Stomach (tissue), 9 donors: ENCODE measurements around the gene CUX1. TPM values are rescaled to one million over a fixed set of nuclear protein-coding genes. Genes with fewer than 3 reads are reported as not detected.

ENCODE experiments used
- DNase-seq, 2 donors: peaks; one replicate each; pipeline versions ENCODE4 v3.0.0 to v3.0.0-alpha.2; 2013 to 2019
- H3K27ac ChIP-seq, 5 donors: fragments of 200-600 bp in 4 of 5; sonication (generic) in 4 of 5; one replicate each; pipeline ENCODE4 v1.5.1; 2013 to 2019; ENCODE audit warnings: mild to moderate bottlenecking in 1 of 5, moderate library complexity in 1 of 5
- H3K27me3 ChIP-seq, 3 donors: fragments of 200-600 bp; sonication (generic); one replicate each; pipeline ENCODE4 v1.5.1; 2017 to 2019; ENCODE audit warnings: mixed run types in 1 of 3
- H3K36me3 ChIP-seq, 4 donors: fragments of 200-600 bp; sonication (generic); 1 replicate in 3 of 4; 2 replicates in 1 of 4; pipeline ENCODE4 v1.5.1; 2016 to 2019
- H3K4me1 ChIP-seq, 4 donors: fragments of 200-600 bp; sonication (generic); one replicate each; pipeline ENCODE4 v1.5.1; 2016 to 2019
- H3K4me3 ChIP-seq, 4 donors: fragments of 200-600 bp; sonication (generic) in 3 of 4; one replicate each; pipeline ENCODE4 v1.5.1; 2016 to 2019; ENCODE audit warnings: mild to moderate bottlenecking in 1 of 4
- H3K9me3 ChIP-seq, 4 donors: fragments of 200-600 bp; sonication (generic); one replicate each; pipeline ENCODE4 v1.5.1; 2016 to 2019
- EP300 ChIP-seq: sonication (generic); formaldehyde crosslinking; IDR thresholded peaks from one replicate; pipeline ENCODE4 v1.6.1; 2017; ENCODE audit warnings: antibody characterized with exemption
- POLR2A ChIP-seq, 4 donors: fragments of 450-650 bp; IDR thresholded peaks; one replicate each; pipeline ENCODE4 v1.6.1; 2016; ENCODE audit warnings: antibody characterized with exemption in 4 of 4, control low read depth in 2 of 4, mild to moderate bottlenecking in 1 of 4, moderate library complexity in 1 of 4
- POLR2AphosphoS5 ChIP-seq, 3 donors: sonication (generic); formaldehyde crosslinking; IDR thresholded peaks; one replicate each; pipeline ENCODE4 v1.6.1; 2016; ENCODE audit warnings: antibody characterized with exemption in 3 of 3
- WGBS, 5 donors: extraction: QIAGEN DNeasy Blood & Tissue Kit in 3 of 5; methylation state at CpG; one replicate each; pipeline versions ENCODE4 v1.1.5 to v1.1.7; 2013 to 2018; 5-methylcytosine and 5-hydroxymethylcytosine counted together
- intact Hi-C: fragments of 100-400 bp; cut with DNase I; formaldehyde crosslinking; loops from one replicate; pipeline ENCODE4 v1.15.1; 2023; ENCODE audit warnings: low total_unique reads
- polyA plus RNA-seq, 3 donors: library from polyadenylated mRNA; stranded (reverse); fragments of 200-250 nt; gene quantifications; one replicate each; pipeline ENCODE4 v1.2.3, GENCODE V29; 2013
- total RNA-seq, 5 donors: library from RNA; depleted of rRNA; stranded (reverse); fragments of >200 nt; gene quantifications; one replicate each; pipeline versions ENCODE4 v1.1.0 to v1.2.3, GENCODE V29; 2014 to 2016
- TF ChIP-seq, protein P1 (sequence below), 7 experiments: fragments of 450-650 bp in 4 of 7; fragments of 200-600 bp in 3 of 7; sonication (generic) in 3 of 7; IDR thresholded peaks; one replicate each; pipeline ENCODE4 v1.5.1; 2016 to 2019; ENCODE audit warnings: antibody characterized with exemption in 7 of 7, control low read depth in 2 of 7, mild to moderate bottlenecking in 1 of 7
- donor health status: healthy with polysubstance abuse.
- donor health status: Bipolar disorder and iron deficiency.
- donor health status: healthy.

CUX1 gene
- total and polyA plus RNA-seq, 8 donors = 24.7 to 201 (median 54.7) TPM

DNA sequence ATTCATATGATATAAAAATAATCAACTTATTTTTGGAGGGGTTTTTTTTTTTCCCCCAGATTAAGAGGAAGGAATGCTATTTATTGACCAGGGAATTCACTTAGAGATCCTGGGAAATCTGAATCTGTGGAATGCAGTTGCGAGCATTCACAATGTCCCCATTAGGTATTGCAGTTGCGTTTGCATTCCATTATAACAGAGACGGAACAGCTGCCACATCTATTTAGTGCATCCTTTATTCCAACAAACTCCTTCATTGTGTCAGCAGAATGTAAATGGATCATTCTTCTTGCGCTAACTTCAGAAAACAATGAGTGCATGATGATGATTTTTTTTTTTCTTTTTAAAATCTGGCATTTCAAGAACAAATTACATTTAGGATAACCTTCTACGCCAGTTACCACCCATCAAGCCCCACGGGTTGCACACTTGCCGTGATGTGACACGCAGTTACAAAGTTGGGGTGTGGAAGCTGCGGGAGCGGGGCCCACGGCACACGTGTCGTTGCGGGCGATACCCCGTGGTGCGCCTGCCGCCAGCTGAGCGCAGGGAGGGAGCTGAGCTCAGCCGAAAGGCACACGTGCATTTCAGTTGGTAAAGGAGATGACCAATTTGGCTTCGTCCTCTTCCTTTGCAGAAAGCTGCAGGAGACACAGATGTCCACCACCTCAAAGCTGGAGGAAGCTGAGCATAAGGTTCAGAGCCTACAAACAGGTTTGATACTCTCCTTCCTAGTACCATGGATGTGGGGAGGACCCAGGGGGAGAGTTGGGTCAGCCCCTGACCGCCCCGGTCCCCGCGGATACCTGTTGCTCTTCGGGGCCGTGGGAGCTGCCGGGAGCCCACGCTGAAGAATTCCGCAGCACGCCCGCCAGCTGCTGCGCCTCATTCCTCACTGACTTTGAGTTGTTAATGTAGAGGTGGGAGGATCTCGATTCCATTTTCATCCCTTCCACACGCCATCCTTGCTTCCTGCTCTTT lies 293.9 kb downstream of the CUX1 start:
- peak in 1 of 2 donors; percentile 35 for DNase-seq
- Histone ChIP-seq H3K27me3 (no peaks in the 10 kb centered on the region), H3K9me3 (no peaks in the 10 kb centered on the region), H3K27ac (no peak overlapping the region), H3K36me3 (peaks cover 13 to 87% (median 86%) of the 10 kb centered on the region in 4 donors), H3K4me3 (no peak overlapping the region), H3K4me1 (no peaks in the 10 kb centered on the region)
- intact Hi-C loops = no loop called here
- 88 to 95% (median 93%) methylated on average over 36 of the region's 36 CpGs for WGBS, 5 donors
- no peak for TF ChIP-seq POLR2AphosphoS5 (IDR thresholded peaks at IDR 0.05)
- TF ChIP-seq POLR2A (IDR thresholded peaks at IDR 0.05) = no peak
- TF ChIP-seq, protein P1, sequence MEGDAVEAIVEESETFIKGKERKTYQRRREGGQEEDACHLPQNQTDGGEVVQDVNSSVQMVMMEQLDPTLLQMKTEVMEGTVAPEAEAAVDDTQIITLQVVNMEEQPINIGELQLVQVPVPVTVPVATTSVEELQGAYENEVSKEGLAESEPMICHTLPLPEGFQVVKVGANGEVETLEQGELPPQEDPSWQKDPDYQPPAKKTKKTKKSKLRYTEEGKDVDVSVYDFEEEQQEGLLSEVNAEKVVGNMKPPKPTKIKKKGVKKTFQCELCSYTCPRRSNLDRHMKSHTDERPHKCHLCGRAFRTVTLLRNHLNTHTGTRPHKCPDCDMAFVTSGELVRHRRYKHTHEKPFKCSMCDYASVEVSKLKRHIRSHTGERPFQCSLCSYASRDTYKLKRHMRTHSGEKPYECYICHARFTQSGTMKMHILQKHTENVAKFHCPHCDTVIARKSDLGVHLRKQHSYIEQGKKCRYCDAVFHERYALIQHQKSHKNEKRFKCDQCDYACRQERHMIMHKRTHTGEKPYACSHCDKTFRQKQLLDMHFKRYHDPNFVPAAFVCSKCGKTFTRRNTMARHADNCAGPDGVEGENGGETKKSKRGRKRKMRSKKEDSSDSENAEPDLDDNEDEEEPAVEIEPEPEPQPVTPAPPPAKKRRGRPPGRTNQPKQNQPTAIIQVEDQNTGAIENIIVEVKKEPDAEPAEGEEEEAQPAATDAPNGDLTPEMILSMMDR (IDR thresholded peaks at IDR 0.05) = no peak
- TF ChIP-seq EP300 = no peak

DNA sequence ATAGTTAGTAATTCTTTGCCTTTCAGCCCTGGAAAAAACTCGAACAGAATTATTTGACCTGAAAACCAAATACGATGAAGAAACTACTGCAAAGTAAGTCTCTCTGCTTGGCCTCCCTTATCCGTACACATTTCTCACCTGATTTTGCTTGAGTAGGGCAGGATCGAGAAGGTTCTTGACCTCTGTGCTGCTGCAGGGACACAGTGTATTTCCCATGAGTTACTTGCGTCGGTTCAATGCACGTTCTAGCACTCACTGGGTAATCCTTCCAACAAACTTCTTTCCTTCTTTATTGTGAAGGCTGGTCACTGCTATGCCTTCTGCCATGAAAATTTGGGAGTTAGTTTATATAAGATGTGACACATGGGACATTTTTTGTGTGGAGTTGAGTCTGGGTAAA lies 297.8 kb downstream of the CUX1 start:
- peaks cover 0 to 13% (median 6%) of the 10 kb centered on the region in 4 donors for H3K4me1 ChIP-seq
- 81 to 97% (median 96%) methylated on average over 7 of the region's 7 CpGs for WGBS, 5 donors
- H3K36me3 ChIP-seq = peaks cover 13 to 90% (median 81%) of the 10 kb centered on the region in 4 donors
- TF ChIP-seq POLR2AphosphoS5 (IDR thresholded peaks at IDR 0.05) (no peak), POLR2A (IDR thresholded peaks at IDR 0.05) (no peak), EP300 (no peak)
- TF ChIP-seq, protein P1 (IDR thresholded peaks at IDR 0.05) = no peak
- no peak overlapping the region for H3K27ac ChIP-seq
- H3K27me3 ChIP-seq = no peaks in the 10 kb centered on the region
- no peak for DNase-seq
- intact Hi-C loops = no loop called here
- no peak overlapping the region for H3K4me3 ChIP-seq
- no peaks in the 10 kb centered on the region for H3K9me3 ChIP-seq

DNA sequence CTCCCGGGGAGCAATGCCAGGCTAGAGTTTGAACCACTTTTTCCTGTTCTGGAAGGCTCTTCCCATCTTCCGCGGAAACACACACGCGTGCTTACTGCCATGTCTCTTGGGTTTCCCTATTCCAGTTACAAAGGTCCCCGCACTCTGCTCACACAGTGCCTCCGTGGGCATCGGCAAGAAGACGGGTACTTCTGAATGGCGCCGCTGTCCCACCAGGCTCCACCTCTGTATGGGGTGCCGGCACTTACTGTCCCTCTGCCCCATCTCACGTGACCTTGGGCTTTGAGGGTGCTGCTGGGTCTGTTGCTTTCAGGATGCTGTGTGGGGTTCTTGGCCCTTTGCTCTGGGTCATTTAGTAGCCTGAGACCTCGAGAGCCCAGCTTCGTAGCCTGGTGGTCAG lies 298.5 kb downstream of the CUX1 start:
- TF ChIP-seq POLR2A (IDR thresholded peaks at IDR 0.05) (no peak), POLR2AphosphoS5 (IDR thresholded peaks at IDR 0.05) (no peak), EP300 (no peak)
- TF ChIP-seq, protein P1 (IDR thresholded peaks at IDR 0.05) = no peak
- no peaks in the 10 kb centered on the region for H3K9me3 ChIP-seq
- H3K36me3 ChIP-seq = peaks cover 13 to 91% (median 77%) of the 10 kb centered on the region in 4 donors
- no peaks in the 10 kb centered on the region for H3K27me3 ChIP-seq
- intact Hi-C loops = no loop called here
- peaks cover 0 to 14% (median 6%) of the 10 kb centered on the region in 4 donors for H3K4me1 ChIP-seq
- no peak overlapping the region for H3K27ac ChIP-seq
- DNase-seq = no peak
- no peak overlapping the region for H3K4me3 ChIP-seq
- 94 to 99% (median 96%) methylated on average over 14 to 15 of the region's 15 CpGs for WGBS, 5 donors

DNA sequence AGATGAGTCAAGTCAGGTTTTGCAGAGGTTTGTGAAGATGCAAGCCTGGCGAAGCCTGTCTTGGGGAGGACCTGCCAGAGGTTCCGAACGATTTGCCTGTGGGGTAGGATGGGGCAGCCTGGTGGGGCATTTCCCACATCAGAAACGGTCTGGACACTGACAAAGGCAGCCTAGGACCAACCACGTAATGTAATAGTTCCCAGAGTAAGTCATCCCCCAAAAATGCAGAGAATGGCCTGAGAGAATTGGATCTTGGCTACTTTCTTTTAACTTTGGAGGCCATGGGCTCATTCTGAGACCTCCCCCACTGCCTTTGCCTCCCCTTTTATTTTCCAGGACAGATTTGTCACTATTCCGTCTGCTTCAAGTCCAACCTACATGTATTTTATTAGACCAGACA lies 300.3 kb downstream of the CUX1 start:
- TF ChIP-seq POLR2A (IDR thresholded peaks at IDR 0.05) (no peak), EP300 (no peak), POLR2AphosphoS5 (IDR thresholded peaks at IDR 0.05) (no peak)
- TF ChIP-seq, protein P1 (IDR thresholded peaks at IDR 0.05) = no peak
- Histone ChIP-seq H3K9me3 (no peaks in the 10 kb centered on the region), H3K4me1 (peaks cover 0 to 29% (median 16%) of the 10 kb centered on the region in 4 donors), H3K27ac (no peak overlapping the region), H3K27me3 (no peaks in the 10 kb centered on the region), H3K36me3 (peaks cover 13 to 73% (median 60%) of the 10 kb centered on the region in 4 donors), H3K4me3 (no peak overlapping the region)
- intact Hi-C loops = no loop called here
- WGBS, 5 donors = 85 to 97% (median 93%) methylated on average over 6 of the region's 6 CpGs
- no peak for DNase-seq
